H1 (cell line): ENCODE measurements around the gene BAHD1. TPM values are rescaled to one million over a fixed set of nuclear protein-coding genes. Genes with fewer than 3 reads are reported as not detected.

Experiments
- BACH1 ChIP-seq: IDR thresholded peaks from 2 replicates; pipeline ENCODE4 v1.6.1; 2012; ENCODE audit warnings: low read length, improper control_type of control experiment
- CEBPB ChIP-seq: IDR thresholded peaks from 2 replicates; pipeline ENCODE4 v1.6.1; 2012; ENCODE audit warnings: low read depth, low read length
- CREB1 ChIP-seq: IDR thresholded peaks from 2 replicates; pipeline ENCODE4 v1.6.1; 2012; ENCODE audit warnings: inconsistent platforms
- RFX5 ChIP-seq: IDR thresholded peaks from 2 replicates; pipeline ENCODE4 v1.6.1; 2011; ENCODE audit warnings: low read depth, low read length, improper control_type of control experiment, borderline replicate concordance
- SP2 ChIP-seq: IDR thresholded peaks from 2 replicates; pipeline ENCODE4 v1.6.1; 2012; ENCODE audit warnings: mild to moderate bottlenecking, low read length, inconsistent platforms
- SP4 ChIP-seq: IDR thresholded peaks from 2 replicates; pipeline ENCODE4 v1.6.1; 2012; ENCODE audit warnings: low read length, inconsistent platforms
- ZNF274 ChIP-seq: IDR thresholded peaks from 2 replicates; pipeline ENCODE4 v1.7.0; 2012; ENCODE audit warnings: low read length, borderline replicate concordance; ENCODE audit errors: extremely low read depth
- polyA plus RNA-seq, 7 experiments: library from polyadenylated mRNA; depleted of rRNA in 3 of 7; stranded (reverse) in 5 of 7; unstranded in 2 of 7; fragments of >200 nt in 5 of 7; fragments of 200-250 nt in 2 of 7; gene quantifications; 1 replicate in 5 of 7; 2 replicates in 1 of 7; 4 replicates in 1 of 7; pipeline versions ENCODE4 v1.2.1 to v1.2.3, GENCODE V29; 2011 to 2013; ENCODE audit warnings: missing spikeins in 2 of 7, mixed read lengths in 2 of 7
- total RNA-seq: library from RNA; stranded (reverse); fragmentation: NEBNext Ultra II Directional; extraction: Animal tissue kit (Norgen Biotek cat#: 25700); gene quantifications from 2 replicates; pipeline ENCODE4 v1.2.1, GENCODE V29; 2021
- TF ChIP-seq, protein P1 (sequence below): fragments of 300-600 bp; sonication (generic); IDR thresholded peaks from 2 replicates; pipeline ENCODE4 v1.7.1; 2012; ENCODE audit warnings: low read length, moderate library complexity, mild to moderate bottlenecking, inconsistent platforms; ENCODE audit not compliant: insufficient replicate concordance
- TF ChIP-seq, protein P2 (sequence below), 3 experiments: IDR thresholded peaks; 1 replicate in 2 of 3; 2 replicates in 1 of 3; pipeline versions ENCODE4 v1.5.1 to v1.6.1; 2011; ENCODE audit warnings: low read length in 3 of 3, mild to moderate bottlenecking in 3 of 3, inconsistent platforms in 2 of 3, low read depth in 1 of 3, moderate library complexity in 1 of 3; ENCODE audit not compliant: insufficient read depth in 1 of 3; ENCODE audit errors: control extremely low read depth in 1 of 3

BAHD1 gene
- total and polyA plus RNA-seq, 2 of the 8 experiments (the other 6 are each of a cell fraction or from before 2014, with no cell fraction given), result 15.0 to 38.9 TPM

DNA sequence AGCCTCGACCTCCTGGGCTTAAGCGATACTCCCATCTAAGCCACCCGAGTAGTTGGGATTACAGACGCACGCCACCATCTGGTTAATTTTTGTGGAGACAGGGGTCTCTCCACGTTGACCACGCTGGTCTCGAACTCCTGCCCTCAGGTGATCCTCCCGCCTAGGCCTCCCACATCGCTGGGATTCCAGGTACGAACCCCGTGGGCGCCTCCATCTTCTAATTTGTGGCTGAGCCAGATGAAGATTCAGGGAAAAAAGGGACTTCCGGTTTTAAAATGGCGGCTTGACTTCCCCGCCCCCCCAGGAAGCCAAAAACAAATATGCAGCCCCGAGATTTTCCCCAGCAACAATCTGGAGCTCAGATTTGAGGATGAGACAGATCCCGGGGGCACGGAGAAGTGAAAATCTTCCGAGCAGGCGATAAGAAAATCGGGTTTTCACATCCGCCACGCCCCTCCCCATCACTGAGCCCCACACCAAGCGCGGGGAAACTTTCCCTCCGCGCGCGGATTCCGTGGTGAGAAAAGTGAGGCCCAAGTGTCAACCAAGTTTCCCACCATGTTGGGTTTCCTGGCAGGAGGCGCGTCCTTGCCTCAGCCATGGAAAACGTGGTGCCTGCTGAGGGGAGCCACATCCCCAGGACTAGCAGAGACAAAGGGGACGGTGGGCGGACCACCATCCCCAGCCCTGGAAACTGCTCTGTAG lies 45.5 kb downstream of the BAHD1 start (continued):
- TF ChIP-seq, protein P1, sequence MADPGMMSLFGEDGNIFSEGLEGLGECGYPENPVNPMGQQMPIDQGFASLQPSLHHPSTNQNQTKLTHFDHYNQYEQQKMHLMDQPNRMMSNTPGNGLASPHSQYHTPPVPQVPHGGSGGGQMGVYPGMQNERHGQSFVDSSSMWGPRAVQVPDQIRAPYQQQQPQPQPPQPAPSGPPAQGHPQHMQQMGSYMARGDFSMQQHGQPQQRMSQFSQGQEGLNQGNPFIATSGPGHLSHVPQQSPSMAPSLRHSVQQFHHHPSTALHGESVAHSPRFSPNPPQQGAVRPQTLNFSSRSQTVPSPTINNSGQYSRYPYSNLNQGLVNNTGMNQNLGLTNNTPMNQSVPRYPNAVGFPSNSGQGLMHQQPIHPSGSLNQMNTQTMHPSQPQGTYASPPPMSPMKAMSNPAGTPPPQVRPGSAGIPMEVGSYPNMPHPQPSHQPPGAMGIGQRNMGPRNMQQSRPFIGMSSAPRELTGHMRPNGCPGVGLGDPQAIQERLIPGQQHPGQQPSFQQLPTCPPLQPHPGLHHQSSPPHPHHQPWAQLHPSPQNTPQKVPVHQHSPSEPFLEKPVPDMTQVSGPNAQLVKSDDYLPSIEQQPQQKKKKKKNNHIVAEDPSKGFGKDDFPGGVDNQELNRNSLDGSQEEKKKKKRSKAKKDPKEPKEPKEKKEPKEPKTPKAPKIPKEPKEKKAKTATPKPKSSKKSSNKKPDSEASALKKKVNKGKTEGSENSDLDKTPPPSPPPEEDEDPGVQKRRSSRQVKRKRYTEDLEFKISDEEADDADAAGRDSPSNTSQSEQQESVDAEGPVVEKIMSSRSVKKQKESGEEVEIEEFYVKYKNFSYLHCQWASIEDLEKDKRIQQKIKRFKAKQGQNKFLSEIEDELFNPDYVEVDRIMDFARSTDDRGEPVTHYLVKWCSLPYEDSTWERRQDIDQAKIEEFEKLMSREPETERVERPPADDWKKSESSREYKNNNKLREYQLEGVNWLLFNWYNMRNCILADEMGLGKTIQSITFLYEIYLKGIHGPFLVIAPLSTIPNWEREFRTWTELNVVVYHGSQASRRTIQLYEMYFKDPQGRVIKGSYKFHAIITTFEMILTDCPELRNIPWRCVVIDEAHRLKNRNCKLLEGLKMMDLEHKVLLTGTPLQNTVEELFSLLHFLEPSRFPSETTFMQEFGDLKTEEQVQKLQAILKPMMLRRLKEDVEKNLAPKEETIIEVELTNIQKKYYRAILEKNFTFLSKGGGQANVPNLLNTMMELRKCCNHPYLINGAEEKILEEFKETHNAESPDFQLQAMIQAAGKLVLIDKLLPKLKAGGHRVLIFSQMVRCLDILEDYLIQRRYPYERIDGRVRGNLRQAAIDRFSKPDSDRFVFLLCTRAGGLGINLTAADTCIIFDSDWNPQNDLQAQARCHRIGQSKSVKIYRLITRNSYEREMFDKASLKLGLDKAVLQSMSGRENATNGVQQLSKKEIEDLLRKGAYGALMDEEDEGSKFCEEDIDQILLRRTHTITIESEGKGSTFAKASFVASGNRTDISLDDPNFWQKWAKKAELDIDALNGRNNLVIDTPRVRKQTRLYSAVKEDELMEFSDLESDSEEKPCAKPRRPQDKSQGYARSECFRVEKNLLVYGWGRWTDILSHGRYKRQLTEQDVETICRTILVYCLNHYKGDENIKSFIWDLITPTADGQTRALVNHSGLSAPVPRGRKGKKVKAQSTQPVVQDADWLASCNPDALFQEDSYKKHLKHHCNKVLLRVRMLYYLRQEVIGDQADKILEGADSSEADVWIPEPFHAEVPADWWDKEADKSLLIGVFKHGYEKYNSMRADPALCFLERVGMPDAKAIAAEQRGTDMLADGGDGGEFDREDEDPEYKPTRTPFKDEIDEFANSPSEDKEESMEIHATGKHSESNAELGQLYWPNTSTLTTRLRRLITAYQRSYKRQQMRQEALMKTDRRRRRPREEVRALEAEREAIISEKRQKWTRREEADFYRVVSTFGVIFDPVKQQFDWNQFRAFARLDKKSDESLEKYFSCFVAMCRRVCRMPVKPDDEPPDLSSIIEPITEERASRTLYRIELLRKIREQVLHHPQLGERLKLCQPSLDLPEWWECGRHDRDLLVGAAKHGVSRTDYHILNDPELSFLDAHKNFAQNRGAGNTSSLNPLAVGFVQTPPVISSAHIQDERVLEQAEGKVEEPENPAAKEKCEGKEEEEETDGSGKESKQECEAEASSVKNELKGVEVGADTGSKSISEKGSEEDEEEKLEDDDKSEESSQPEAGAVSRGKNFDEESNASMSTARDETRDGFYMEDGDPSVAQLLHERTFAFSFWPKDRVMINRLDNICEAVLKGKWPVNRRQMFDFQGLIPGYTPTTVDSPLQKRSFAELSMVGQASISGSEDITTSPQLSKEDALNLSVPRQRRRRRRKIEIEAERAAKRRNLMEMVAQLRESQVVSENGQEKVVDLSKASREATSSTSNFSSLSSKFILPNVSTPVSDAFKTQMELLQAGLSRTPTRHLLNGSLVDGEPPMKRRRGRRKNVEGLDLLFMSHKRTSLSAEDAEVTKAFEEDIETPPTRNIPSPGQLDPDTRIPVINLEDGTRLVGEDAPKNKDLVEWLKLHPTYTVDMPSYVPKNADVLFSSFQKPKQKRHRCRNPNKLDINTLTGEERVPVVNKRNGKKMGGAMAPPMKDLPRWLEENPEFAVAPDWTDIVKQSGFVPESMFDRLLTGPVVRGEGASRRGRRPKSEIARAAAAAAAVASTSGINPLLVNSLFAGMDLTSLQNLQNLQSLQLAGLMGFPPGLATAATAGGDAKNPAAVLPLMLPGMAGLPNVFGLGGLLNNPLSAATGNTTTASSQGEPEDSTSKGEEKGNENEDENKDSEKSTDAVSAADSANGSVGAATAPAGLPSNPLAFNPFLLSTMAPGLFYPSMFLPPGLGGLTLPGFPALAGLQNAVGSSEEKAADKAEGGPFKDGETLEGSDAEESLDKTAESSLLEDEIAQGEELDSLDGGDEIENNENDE, result no peak
- TF ChIP-seq SP4, result no peak
- no peak for TF ChIP-seq CREB1
- TF ChIP-seq, protein P2, sequence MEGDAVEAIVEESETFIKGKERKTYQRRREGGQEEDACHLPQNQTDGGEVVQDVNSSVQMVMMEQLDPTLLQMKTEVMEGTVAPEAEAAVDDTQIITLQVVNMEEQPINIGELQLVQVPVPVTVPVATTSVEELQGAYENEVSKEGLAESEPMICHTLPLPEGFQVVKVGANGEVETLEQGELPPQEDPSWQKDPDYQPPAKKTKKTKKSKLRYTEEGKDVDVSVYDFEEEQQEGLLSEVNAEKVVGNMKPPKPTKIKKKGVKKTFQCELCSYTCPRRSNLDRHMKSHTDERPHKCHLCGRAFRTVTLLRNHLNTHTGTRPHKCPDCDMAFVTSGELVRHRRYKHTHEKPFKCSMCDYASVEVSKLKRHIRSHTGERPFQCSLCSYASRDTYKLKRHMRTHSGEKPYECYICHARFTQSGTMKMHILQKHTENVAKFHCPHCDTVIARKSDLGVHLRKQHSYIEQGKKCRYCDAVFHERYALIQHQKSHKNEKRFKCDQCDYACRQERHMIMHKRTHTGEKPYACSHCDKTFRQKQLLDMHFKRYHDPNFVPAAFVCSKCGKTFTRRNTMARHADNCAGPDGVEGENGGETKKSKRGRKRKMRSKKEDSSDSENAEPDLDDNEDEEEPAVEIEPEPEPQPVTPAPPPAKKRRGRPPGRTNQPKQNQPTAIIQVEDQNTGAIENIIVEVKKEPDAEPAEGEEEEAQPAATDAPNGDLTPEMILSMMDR (IDR thresholded peaks at IDR 0.05; ENCODE audit: control extremely low read depth in 1 of 3, insufficient read depth in 1 of 3, low read depth in 1 of 3, low read length in 3 of 3), result no peak
- no peak for TF ChIP-seq CEBPB
- TF ChIP-seq RFX5, result no peak
- no peak for TF ChIP-seq ZNF274
- TF ChIP-seq BACH1, result no peak
- no peak for TF ChIP-seq SP2
